Heart left ventricle (tissue), 16 donors: Measurements from ENCODE around the gene SMG7. TPM values are rescaled to one million over a fixed set of nuclear protein-coding genes. Genes with fewer than 3 reads are reported as not detected.

ENCODE experiments used
- ATAC-seq, 4 donors: fragments of 200-7000 bp; cut with Tn5 transposase; one replicate each; pipeline ENCODE4 v1.9.1; 2020 to 2022; ENCODE audit warnings: moderate library complexity in 4 of 4, mild to moderate bottlenecking in 3 of 4, moderate number of reproducible peaks in 1 of 4
- DNase-seq, 5 donors: peaks; one replicate each; pipeline ENCODE4 v3.0.0-alpha.2; 2020
- H3K27ac ChIP-seq, 12 donors: fragments of 200-600 bp; sonication (generic) in 4 of 12; one replicate each; pipeline versions ENCODE4 v1.5.0 to v1.8.0; 2016 to 2022; ENCODE audit warnings: mild to moderate bottlenecking in 2 of 12
- H3K27me3 ChIP-seq, 9 donors: fragments of 200-600 bp; sonication (generic) in 2 of 9; one replicate each; pipeline versions ENCODE4 v1.5.1 to v1.8.0; 2016 to 2022; ENCODE audit warnings: mild to moderate bottlenecking in 3 of 9
- H3K36me3 ChIP-seq, 9 donors: fragments of 200-600 bp; sonication (generic) in 2 of 9; one replicate each; pipeline versions ENCODE4 v1.5.0 to v1.8.0; 2018 to 2022; ENCODE audit warnings: mild to moderate bottlenecking in 2 of 9
- H3K4me1 ChIP-seq, 12 donors: fragments of 200-600 bp; sonication (generic) in 4 of 12; one replicate each; pipeline versions ENCODE4 v1.5.0 to v1.8.0; 2016 to 2022; ENCODE audit warnings: mild to moderate bottlenecking in 3 of 12
- H3K4me3 ChIP-seq, 12 donors: fragments of 200-600 bp; sonication (generic) in 4 of 12; one replicate each; pipeline versions ENCODE4 v1.5.0 to v1.8.0; 2017 to 2022; ENCODE audit warnings: mild to moderate bottlenecking in 9 of 12, moderate library complexity in 4 of 12
- H3K9me3 ChIP-seq, 12 donors: fragments of 200-600 bp; sonication (generic) in 4 of 12; one replicate each; pipeline versions ENCODE4 v1.5.0 to v1.8.0; 2016 to 2022; ENCODE audit warnings: mild to moderate bottlenecking in 1 of 12
- POLR2A ChIP-seq, 2 donors: fragments of 450-650 bp; IDR thresholded peaks; one replicate each; pipeline ENCODE4 v1.6.1; 2017; ENCODE audit warnings: antibody characterized with exemption in 2 of 2, mild to moderate bottlenecking in 2 of 2, moderate library complexity in 2 of 2
- WGBS, 4 donors: extraction: QIAGEN DNeasy Blood & Tissue Kit in 2 of 4; methylation state at CpG; one replicate each; pipeline versions ENCODE4 v1.1.5 to v1.1.7; 2013 to 2018; 5-methylcytosine and 5-hydroxymethylcytosine counted together
- intact Hi-C, 10 donors: fragments of 100-400 bp; cut with DNase I; formaldehyde crosslinking; loops; one replicate each; pipeline versions ENCODE4 v1.11.1 to v1.14.2; 2022
- polyA plus RNA-seq, 2 donors: library from polyadenylated mRNA; stranded (reverse); fragments of 200-250 nt; gene quantifications; one replicate each; pipeline ENCODE4 v1.2.3, GENCODE V29; 2013
- total RNA-seq, 9 donors: library from RNA; depleted of rRNA in 2 of 9; stranded (reverse); fragments of >200 nt in 2 of 9; fragmentation: NEBNext Ultra II Directional in 3 of 9; extraction: Animal tissue kit (Norgen Biotek cat#: 25700) in 3 of 9; gene quantifications; one replicate each; pipeline versions ENCODE4 v1.1.0 to v1.2.4, GENCODE V29; 2016 to 2023
- TF ChIP-seq, protein P1 (sequence below), 12 donors: fragments of 200-600 bp; sonication (generic) in 4 of 12; IDR thresholded peaks; one replicate each; pipeline versions ENCODE4 v1.5.0 to v1.8.0; 2018 to 2022; ENCODE audit warnings: antibody characterized with exemption in 12 of 12, mild to moderate bottlenecking in 5 of 12
- donor health status: ischemic (EF 13 %, LVEDD 7.1; RV severe dilation, severe dysfunction).
- donor health status: healthy with polysubstance abuse.
- donor health status: DM: no; HTN: yes; CAD: no.
- donor health status: DM: no; HTN: no; CAD: no.
- donor health status: ischemic (EF 25% LVEDD 6.9; RV normal size, moderate dysfunction).
- donor health status: ischemic (EF 25% LVEDD 5.7; RV mildly dilated, moderate dysfunction).
- donor health status: healthy.
- donor health status: DM: yes; HTN: yes; CAD: no.
- donor health status: ischemic (EF 35%, LVEDD 5.7; RV mildly dilated, moderate dysfunction).
- donor health status: nonischemic (EF 11% LVEDD 7.7; RV severe dilation, severe dysfunction).
- donor health status: DM: yes; HTN: yes; CAD: no.
- donor health status: PGD.
- donor health status: ischemic (EF 29% LVEDD 5.4; RV normal size, mild dysfunction).
- donor health status: nonischemic (EF 23%, LVEDD 6.1; RV moderate dilation, normal function).

Gene SMG7
- total and polyA plus RNA-seq, 11 donors: 15.3 to 55.0 (median 38.3) TPM

DNA sequence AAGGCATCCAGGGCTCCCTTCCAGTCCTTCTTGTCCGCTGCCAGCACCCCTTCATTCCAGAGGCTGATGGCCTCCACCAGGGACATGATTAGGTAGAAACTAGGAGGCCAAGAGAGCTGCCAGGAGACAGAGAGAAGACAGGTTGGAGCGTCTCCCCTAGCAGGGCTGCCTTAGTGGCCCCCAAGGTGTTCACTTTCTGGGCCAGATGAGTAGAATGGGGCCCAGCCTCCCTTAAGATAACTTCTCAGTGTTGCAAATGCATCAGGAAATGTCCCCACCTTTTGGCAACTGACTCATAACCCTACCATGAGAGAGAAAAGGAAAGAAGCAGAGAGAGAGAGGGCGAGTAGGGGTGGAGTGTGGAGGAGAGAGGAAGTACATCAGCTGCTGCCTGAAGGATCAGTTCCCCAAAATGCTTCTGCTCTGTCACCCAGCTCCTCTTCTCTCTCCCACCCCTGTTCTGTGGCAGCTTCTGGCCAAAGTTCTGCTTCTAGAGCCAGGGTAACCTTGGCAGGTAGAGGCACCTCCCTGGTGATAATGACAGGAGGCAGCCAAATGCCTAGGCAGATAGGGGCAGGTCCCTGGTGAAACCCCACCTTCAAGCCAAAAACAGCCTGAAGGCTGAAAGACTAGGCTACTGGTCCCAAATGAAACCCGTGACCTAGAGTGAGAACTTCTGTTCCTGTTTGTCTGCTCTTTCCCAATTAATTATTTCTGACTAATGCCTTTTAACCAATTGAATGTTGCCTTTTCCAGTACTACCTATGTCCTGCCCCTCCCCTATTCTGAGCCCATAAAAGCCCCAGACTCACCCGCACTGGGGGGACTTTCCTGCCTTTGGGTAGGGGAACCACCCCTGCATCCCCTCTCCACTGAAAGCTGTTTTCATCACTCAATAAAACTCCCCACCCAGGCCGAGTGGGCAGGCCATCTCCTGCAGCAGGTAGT lies 118.2 kb downstream of the SMG7 start, which contains the start of gene NCF2:
NCF2 (minus strand) TSS at position 216 of the 948 bp plus-strand sequence; CDS start at position 86, 130 bp downstream.
- ATAC-seq: peak; percentile 63 to 89 (median 84)
- H3K4me3 ChIP-seq: peak within 1 kb of the TSS in 8 of 12 donors; percentile 11 to 63 (median 30)
- peaks cover 0 to 11% (median 0%) of the 10 kb centered on the region in 9 donors for H3K36me3 ChIP-seq
- peaks cover 0 to 58% (median 0%) of the 10 kb centered on the region in 12 donors for H3K4me1 ChIP-seq
- TF ChIP-seq, protein P1, sequence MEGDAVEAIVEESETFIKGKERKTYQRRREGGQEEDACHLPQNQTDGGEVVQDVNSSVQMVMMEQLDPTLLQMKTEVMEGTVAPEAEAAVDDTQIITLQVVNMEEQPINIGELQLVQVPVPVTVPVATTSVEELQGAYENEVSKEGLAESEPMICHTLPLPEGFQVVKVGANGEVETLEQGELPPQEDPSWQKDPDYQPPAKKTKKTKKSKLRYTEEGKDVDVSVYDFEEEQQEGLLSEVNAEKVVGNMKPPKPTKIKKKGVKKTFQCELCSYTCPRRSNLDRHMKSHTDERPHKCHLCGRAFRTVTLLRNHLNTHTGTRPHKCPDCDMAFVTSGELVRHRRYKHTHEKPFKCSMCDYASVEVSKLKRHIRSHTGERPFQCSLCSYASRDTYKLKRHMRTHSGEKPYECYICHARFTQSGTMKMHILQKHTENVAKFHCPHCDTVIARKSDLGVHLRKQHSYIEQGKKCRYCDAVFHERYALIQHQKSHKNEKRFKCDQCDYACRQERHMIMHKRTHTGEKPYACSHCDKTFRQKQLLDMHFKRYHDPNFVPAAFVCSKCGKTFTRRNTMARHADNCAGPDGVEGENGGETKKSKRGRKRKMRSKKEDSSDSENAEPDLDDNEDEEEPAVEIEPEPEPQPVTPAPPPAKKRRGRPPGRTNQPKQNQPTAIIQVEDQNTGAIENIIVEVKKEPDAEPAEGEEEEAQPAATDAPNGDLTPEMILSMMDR (IDR thresholded peaks at IDR 0.05): no peak
- no peak for TF ChIP-seq POLR2A (IDR thresholded peaks at IDR 0.05)
- WGBS, 4 donors: 83 to 91% (median 87%) methylated on average over 6 of the region's 6 CpGs
- DNase-seq: peak in 3 of 5 donors; percentile 37 to 46 (median 40)
- H3K27ac ChIP-seq: peak within 1 kb of the TSS in 8 of 12 donors; percentile 25 to 94 (median 52)
- no peaks in the 10 kb centered on the region for H3K27me3 ChIP-seq
- H3K9me3 ChIP-seq: no peaks in the 10 kb centered on the region
- intact Hi-C loops: no loop called here

DNA sequence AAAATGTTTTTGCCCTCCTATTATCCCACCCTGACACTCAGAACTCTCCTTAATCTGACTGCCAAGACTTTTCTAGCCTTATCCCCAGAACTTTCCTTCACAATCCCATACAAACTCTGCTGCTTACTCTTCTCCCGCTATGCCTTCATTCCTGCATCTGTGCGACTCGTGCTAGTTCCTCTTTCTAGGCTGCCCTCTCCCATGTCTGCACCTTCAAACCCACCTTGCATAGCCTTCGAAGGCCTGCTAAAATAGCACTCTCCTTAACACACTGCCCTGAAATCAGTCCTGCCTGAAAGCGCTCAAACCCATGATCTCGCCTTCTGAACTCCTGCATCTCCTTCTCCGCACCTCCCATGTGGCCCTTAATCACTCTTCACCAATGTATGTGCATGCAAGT lies 120.4 kb downstream of the SMG7 start:
- H3K27me3 ChIP-seq: no peaks in the 10 kb centered on the region
- peak overlapping the region in 1 of 12 donors; percentile 94 for H3K27ac ChIP-seq
- peaks cover 0 to 44% (median 0%) of the 10 kb centered on the region in 12 donors for H3K4me1 ChIP-seq
- no peak for DNase-seq
- WGBS, 4 donors: 92 to 94% (median 93%) methylated on average over 7 of the region's 7 CpGs
- no peaks in the 10 kb centered on the region for H3K9me3 ChIP-seq
- TF ChIP-seq, protein P1 (IDR thresholded peaks at IDR 0.05): no peak
- no peak for TF ChIP-seq POLR2A (IDR thresholded peaks at IDR 0.05)
- intact Hi-C loops: no loop called here
- no peak overlapping the region for H3K4me3 ChIP-seq
- H3K36me3 ChIP-seq: no peaks in the 10 kb centered on the region
- ATAC-seq: no peak

DNA sequence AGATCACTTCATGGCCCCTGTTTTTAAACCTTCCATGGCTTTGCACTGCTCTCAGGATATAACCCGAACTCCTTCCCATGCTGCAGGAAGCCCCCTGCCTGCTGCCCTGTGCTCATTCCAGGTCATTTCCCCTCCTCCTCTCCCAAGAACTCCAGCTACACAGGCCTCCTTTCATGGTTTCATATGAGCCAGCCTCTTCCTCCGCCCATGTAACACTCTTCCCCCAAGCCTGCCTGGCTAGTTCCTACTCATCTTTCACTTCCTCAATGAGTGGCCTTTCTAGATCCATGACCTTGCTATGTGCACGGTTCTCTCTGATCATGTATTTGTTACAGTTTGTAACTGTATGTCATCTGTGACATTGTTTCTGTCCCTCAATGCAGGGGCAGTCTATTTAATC lies 121.1 kb downstream of the SMG7 start:
- no peak for TF ChIP-seq POLR2A (IDR thresholded peaks at IDR 0.05)
- TF ChIP-seq, protein P1 (IDR thresholded peaks at IDR 0.05): no peak
- Histone ChIP-seq H3K36me3 (no peaks in the 10 kb centered on the region), H3K4me3 (no peak overlapping the region), H3K27ac (peak overlapping the region in 1 of 12 donors; percentile 94), H3K4me1 (peaks cover 0 to 49% (median under 1%) of the 10 kb centered on the region in 12 donors), H3K27me3 (no peaks in the 10 kb centered on the region), H3K9me3 (no peaks in the 10 kb centered on the region)
- ATAC-seq (peak in 3 of 4 donors; percentile 30 to 70 (median 50)), DNase-seq (peak in 1 of 5 donors; percentile 54)
- intact Hi-C loops: no loop called here
- 59 to 74% (median 67%) methylated on average over 3 of the region's 3 CpGs for WGBS, 4 donors

DNA sequence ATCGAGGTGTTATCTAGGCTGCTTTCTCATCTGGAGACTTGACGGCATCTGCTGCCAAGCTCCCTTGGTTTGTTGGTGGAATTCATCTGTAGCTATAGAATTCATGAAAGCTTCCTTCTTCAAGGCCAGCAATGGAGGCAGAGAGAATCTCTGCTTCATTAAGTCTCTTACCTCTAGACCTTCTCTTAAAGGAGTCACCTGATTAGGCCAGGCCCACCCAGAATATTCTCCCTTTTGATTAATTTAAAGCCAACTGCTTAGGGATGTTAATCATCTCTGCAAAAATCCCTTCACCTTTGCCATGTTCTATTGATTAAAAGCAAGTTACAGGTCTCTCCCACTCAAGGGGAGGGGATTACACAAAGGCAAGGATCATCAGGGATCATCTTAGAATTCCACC lies 123.2 kb downstream of the SMG7 start:
- H3K27me3 ChIP-seq: no peaks in the 10 kb centered on the region
- DNase-seq: no peak
- intact Hi-C loops: no loop called here
- H3K4me1 ChIP-seq: peaks cover 0 to 67% (median 2%) of the 10 kb centered on the region in 12 donors
- H3K4me3 ChIP-seq: no peak overlapping the region
- no peak for TF ChIP-seq POLR2A (IDR thresholded peaks at IDR 0.05)
- TF ChIP-seq, protein P1 (IDR thresholded peaks at IDR 0.05): no peak
- H3K9me3 ChIP-seq: no peaks in the 10 kb centered on the region
- H3K27ac ChIP-seq: no peak overlapping the region
- WGBS, 4 donors: 89 to 94% (median 94%) methylated on average over 2 of the region's 2 CpGs
- no peaks in the 10 kb centered on the region for H3K36me3 ChIP-seq
- no peak for ATAC-seq
